Inflammatory macrophage (primary cell): ENCODE measurements around the gene THBS4.
"Not testable (repeated sequence)": the region's sequence is repeated elsewhere in the genome, so short reads cannot be mapped to it uniquely, and the experiment has no call there.

ENCODE experiments used
- DNase-seq, 2 donors: peaks; one replicate each; pipeline ENCODE4 v3.0.0-alpha.2; 2020 to 2022

THBS4 gene

DNA sequence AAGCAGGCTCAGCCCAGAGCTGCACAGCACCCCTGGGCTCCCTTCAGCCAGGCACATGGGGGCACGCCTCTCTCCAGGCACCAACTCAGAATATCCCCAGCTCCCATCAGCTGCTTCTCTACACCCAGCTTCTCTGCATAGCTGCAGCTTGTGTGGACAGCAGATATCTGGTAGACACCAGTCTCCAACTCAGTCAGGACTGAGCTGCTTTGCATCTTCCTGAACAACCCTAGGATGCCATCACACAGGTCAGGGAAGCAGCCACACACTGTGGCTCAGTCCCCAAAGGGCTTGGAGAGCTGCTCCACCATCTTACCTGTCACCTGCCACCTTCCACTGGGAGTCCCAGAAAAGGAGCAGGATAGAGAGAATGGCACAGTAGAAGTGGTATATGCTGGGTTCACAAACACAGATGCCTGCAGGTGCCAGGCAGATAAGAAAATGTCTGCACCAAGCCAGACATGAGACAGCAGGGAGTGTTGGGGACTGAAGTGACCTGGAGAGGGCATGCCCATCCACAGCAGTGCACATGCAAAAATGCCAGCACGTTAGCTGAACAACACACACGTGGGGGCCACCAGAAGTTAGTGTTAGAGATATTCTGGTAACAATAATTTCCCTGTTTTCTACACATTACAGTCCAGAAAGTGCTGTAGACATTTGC, 42.0 kb downstream of the THBS4 start:
- DNase-seq, result no peak

- no peak for DNase-seq
Observed at GRCh38 chr5:80078921-80079320, 43.8 kb downstream of the THBS4 start.

- no peak for DNase-seq
Observed at GRCh38 chr5:80082281-80082680, 47.1 kb downstream of the THBS4 start.

- peak; percentile 50 to 53 for DNase-seq
Observed at GRCh38 chr5:80082731-80083100, 47.6 kb downstream of the THBS4 start.

DNA sequence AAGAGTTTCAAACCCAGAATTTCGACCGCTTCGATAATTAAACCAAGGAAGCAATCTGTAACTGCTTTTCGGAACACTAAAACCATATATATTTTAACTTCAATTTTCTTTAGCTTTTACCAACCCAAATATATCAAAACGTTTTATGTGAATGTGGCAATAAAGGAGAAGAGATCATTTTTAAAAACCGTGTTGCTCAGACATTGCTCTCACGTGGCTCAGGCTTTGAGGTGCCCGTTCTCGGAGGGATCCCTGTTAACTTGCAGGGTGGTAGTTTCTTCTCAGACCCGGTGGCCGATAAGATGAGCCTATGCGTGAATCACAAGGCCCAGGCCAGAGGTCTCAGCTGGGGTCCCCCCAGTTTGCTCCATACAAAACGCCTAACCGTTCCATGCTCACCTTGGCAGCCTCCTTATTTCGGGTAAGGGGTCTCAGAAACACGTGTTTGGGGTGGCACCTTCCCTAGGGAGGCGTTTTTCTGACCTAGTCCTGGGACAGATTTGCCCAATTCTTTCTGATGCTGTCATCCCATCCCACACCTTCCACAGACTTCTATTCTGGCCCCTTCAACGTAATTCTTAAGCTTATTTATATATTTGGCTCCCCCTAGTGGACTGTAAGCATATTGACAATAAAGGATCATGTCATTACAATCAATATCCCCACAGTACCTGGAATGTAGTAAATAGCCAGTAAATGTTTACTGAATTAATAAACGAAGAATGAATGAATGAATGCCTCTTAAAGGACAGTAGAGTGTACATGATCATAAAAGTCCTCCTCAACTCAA, 48.1 kb downstream of the THBS4 start:
- peak; percentile 64 to 71 for DNase-seq

DNA sequence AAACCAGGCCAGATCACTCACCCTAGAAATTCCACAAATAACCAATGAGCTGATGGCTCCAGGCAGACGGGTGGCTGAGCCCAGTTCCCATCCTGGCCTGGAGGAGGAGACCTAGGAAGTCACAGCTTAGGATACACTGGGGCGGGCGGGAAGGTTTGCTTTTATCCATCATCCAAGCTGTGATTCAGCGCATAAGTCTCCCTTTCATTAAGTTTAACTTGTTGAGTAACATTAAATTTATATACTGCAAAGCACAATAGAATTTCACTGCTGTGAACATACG, 55.7 kb downstream of the THBS4 start:
- DNase-seq, result no peak

- DNase-seq, result peak; percentile 68 to 75
Observed at GRCh38 chr5:80091792-80092192, 56.6 kb downstream of the THBS4 start.

- no peak for DNase-seq
Observed at GRCh38 chr5:80092486-80093107, 57.4 kb downstream of the THBS4 start.

DNA sequence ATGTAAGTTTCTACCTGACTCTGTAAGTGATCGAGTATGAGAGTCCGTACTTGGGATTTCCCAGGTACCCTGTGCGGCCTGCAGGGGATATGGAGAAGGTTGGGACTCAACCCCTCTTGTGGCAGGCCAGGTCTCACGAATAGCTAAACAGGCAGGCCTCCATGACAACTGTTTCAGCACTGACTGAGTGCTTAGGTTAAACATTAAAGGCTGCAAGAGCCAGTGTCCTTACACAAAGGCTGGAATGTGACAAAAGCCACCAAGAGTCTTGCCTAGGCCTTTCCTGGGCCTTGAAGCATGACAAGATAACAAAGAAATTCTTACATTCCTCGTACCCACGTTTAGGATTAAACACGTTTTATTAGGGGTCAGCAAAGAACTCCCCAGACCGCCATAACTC, 58.6 kb downstream of the THBS4 start:
- no peak for DNase-seq

DNA sequence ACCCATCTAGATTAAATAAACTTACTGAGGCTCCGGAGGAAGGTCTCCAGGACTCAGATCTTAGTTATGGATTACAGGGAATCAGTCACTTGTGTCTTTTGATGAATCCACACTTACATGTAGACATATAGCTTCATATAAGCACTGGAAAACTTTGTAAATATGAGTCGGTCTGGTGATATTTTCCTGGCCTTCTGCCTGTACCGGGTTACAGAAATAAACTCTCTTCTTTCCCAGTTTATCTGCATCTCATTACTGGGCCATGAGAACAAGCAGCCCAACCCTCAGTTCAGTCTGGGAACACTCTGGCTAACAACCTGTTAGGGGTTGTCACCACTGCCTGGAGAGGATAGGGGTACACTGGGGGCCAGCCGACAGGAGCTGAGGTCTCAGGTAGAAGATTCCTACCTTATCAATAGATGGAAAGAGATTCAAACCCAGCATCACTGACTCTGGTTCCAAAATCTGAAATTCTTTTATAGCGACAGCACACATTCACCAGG, 59.1 kb downstream of the THBS4 start:
- DNase-seq, result no peak

DNA sequence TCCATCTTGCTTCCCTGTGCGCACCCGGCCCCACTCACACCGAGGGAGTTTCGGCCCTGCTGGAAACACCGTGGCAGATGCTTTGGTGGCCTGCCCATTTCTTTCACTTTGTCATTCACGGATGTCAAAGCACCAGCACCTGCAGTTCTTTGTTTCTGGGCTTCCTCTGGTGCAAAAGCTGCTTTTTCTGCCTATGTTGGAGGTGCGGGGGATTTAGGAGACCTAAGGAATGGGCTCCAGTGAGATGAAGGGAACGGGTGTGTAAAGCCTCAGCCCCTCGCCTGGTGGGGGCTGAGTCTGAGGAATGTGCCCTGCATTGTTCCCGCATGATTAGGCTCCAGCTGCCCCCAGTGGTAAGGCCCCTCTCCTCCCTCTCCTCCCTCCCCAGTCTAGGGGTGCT, 62.3 kb downstream of the THBS4 start:
- no peak for DNase-seq

DNA sequence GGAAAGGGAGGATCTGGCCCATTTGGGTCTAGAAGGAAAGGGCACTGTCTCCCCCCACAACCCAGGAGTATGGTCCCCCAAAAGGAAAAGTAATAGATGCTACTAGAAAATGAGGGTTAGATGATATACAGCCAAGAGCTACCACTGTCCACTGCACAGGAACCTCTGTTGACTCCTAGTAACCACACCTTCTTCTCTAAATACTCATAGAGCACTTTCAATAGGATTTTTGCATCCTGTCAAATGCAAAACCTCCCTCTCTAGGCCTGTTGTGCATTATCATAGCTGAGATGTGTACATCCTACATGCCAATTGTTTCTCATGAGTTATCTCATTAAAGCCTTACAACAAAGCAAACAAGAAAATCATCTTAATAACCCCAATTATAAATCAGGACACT, 66.8 kb downstream of the THBS4 start:
- no peak for DNase-seq

GRCh38 chr5:80103371-80103770, 68.2 kb downstream of the THBS4 start:
- peak; percentile 51 to 81 for DNase-seq

DNA sequence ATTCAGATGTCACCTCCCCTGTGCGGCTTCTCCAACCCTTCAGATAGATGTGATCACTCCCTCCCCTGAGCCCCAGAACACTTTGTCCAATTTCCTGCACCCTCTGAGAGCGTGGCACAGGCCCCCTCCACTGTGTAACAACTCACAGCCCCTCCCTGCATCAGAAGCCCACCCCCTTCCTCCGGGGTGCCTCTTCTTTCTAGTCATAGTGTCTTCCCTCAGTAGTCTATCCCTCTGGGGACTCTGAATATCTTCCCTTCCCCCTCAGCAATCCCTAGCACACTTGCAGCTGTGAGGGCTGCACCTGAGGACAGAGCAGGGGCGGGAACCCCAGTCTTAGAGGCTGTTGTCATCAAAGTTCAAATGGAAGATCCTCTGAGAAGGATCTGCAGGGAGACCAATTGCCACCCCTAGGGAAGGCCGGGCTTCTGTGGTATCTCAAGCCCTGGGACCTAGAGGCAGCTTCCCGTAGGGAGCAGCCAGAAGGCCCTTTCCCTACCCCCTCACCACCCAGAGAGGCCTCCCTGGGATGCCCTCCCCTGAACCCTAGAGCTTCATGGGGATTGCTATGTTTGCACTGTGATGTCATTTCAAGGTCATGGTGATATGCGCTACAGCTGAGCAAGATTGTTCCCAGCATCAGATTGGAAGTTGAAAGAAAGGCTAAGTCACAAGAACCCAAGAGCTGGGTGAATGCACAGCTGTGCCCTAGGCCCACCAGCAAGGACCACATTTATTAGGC, 70.7 kb downstream of the THBS4 start:
- no peak for DNase-seq

- DNase-seq, result peak in 1 of 2 donors; percentile 60
Observed at GRCh38 chr5:80106916-80107315, 71.8 kb downstream of the THBS4 start.

DNA sequence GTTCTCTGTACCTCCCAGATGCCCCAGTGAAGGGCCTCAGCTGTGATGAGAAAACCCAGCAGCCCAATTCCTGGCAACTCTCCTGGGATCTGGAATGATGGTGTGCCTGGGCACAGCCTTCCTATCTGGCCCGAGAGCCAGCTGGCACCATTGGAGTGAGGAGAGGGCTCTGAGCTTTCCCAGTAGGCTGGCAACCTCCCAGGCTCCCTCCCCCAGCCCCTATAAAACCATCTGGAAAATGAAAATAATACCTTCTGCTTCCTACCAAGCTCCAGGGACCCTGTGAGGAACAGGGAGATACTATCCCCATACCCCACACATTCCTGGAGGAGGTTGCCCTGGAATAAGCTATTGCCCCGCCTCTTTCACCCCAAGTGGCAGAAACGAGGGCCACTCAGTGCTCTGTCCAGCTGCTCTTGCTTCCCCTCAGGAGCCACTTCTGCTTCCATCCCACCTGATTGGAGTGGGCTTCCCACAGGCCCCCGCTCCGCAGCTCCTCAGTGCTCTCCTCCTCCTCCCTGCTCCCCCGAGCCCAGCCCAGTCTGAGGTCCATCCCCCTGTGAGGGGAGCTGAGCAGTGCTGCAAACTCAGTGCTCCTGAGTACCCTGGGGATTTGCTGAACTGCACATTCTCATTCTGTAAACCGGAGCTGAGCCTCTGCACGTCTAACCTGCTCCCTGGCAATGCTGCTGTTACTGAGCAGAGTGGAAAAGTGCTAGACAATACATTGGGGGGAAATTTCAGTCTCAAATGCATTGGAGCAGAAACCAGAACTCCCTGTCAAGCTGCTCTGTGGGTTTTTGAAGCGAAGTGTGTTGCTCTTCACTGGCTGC, 74.7 kb downstream of the THBS4 start:
- DNase-seq, result no peak

DNA sequence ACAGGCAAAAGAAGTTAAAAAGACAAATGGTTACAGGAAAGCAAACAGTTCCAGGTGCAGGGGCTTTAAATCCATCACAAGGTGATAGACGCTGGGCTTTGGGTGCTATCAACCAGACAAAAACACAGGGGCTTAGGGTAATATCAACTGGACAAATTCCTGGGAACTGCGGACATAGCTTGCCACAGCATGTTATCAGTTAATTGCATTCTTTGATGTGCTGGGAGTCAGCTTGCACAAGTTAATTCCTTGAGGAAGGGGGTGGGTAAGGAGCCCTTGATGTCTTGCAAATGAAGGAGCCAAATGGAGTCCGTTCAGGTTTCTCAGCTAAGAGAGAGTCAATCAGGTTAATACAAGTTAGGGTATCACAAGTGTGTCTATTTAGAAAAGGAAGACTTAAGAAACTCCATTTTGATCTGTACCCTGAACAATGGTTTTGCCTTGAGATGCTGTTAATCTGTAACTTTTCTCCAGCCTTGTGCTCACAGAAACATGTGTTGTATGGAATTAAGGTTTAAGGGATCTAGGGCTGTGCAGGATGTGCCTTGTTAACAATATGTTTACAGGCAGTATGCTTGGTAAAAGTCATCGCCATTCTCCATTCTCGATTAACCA, 76.3 kb downstream of the THBS4 start:
- not testable (repeated sequence) for DNase-seq

- peak; percentile 75 to 90 for DNase-seq
Observed at GRCh38 chr5:80114860-80115259, 79.7 kb downstream of the THBS4 start.

DNA sequence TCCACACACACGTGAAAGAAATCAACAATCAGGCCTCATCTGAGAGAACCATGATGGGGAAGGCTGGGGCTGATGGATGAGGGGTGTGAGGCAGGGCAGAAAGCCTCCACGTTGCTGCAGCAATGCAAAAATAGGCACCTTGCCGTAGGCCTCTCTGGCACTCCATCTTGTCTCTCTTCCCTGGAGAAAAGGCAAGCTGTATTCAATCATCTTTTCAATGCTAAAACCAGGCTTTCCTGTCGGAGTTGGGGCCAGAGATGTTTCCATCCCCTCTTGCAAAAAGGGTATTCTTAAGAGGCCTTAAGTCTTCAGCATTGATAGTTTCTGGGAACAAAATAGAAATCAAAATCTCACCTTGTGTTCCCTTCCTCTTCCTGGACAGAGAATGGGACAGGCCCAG, 80.9 kb downstream of the THBS4 start:
- no peak for DNase-seq

GRCh38 chr5:80116465-80116864, 81.3 kb downstream of the THBS4 start:
- no peak for DNase-seq

DNA sequence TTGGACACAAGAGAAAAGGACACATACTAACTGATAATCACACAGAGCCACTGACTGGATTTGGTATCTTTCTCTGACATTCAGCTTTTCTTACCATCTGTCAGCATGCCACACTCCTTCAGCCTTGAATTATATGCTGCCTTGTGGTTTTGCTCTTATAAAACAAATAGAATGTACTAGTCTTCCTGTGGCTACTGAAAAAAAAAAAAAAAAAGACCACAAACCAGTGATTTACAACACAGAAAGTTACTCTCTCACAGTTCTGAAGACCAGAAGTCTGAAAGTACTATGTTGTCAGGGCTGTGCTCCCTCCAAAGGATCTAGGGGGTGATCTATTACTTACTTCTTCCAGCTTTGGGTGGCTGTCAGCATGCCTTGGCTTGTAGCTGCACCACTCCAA, 82.3 kb downstream of the THBS4 start:
- no peak for DNase-seq

DNA sequence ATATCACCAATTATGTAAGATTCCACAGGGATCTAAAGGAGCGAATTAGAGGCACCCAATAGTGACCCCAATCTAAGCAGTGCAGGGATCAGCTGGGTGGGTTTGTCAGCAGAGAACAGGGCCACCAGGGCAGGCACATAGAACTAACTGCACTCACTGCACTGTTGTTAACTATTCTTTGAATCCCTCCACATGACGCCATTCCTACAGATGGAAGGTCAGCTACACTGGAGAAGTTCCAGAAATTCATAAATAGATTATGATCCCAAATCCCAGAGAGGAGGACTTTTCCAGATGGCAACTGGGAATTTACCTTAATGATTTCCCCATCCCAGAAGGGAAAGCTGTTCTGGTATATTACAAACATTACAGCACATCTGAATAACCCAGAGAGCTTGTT, 84.2 kb downstream of the THBS4 start:
- no peak for DNase-seq
